AG10803 (cell line): ENCODE measurements around the gene ETV6.

Experiments
- DNase-seq: peaks from one replicate; pipeline ENCODE4 v3.0.0; 2010; ENCODE audit warnings: low read depth
- H3K4me3 ChIP-seq: 2 replicates; pipeline ENCODE4 v1.5.1; 2011; ENCODE audit warnings: mild to moderate bottlenecking, low read length, control low read depth
- CTCF ChIP-seq: conservative IDR thresholded peaks from 2 replicates; pipeline ENCODE4 v1.5.1; 2011; ENCODE audit warnings: mild to moderate bottlenecking, low read length, control low read depth, inconsistent platforms

Gene ETV6

DNA sequence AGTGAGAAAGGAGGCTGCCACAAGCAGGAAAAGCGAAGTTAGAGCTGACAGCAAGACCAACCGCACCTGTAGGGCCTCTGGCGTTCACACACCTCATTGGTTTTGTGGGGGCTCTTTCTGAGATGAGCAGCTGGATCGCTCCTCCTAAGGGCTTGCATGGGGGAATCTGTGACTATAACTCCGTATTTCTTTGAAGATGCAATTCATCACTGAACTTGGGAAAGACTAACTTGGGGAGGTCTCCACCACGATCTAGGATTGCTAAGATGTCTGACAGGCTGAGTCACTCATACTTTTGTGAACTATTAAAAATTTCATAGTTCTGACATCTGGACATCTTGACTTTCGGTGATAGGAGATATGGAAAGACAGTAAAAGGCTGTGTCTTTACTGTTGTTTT, 173.6 kb downstream of the ETV6 start:
- DNase-seq, result peak; percentile 85
- no peak overlapping the region for H3K4me3 ChIP-seq
- no peak for TF ChIP-seq CTCF

- no peak overlapping the region for H3K4me3 ChIP-seq
- no peak for DNase-seq
- TF ChIP-seq CTCF, result no peak
Observed at GRCh38 chr12:11823593-11823992, 174.1 kb downstream of the ETV6 start.

GRCh38 chr12:11824069-11824468, 174.6 kb downstream of the ETV6 start:
- H3K4me3 ChIP-seq, result no peak overlapping the region
- no peak for DNase-seq
- TF ChIP-seq CTCF, result no peak

- no peak for DNase-seq
- H3K4me3 ChIP-seq, result no peak overlapping the region
- TF ChIP-seq CTCF, result no peak
Observed at GRCh38 chr12:11824736-11825135, 175.3 kb downstream of the ETV6 start.

- TF ChIP-seq CTCF, result no peak
Observed at GRCh38 chr12:11825278-11825677, 175.8 kb downstream of the ETV6 start.

DNA sequence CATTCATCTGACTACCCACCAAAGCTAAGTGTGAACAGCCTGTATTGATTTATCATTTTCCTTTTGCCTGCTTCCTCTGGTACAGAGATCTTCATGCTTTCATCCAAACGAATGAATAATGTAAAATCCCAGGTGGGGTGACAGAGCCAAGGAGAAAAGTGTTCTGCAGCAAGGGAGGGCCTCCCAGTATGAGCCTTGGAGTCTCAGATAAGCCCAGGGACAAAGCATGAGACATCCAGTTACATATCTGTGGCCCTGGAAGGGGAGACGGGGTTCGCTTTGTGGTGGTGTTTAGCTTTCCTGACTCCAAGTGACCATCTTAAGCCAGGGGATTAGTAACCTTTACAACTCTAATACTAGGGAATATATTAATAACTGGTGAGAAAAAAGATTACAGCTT, 177.1 kb downstream of the ETV6 start:
- DNase-seq, result no peak
- no peak for TF ChIP-seq CTCF
- H3K4me3 ChIP-seq, result no peak overlapping the region

More at GRCh38 chr12:11825278-11825677, 175.8 kb downstream of the ETV6 start:
- no peak for DNase-seq
- no peak overlapping the region for H3K4me3 ChIP-seq

GRCh38 chr12:11827091-11828061, 177.9 kb downstream of the ETV6 start:
- DNase-seq, result peak; percentile 40
- TF ChIP-seq CTCF, result no peak
- H3K4me3 ChIP-seq, result peak overlapping the region; percentile 10
